ENCODE data around the gene FASTKD3. TPM values are rescaled to one million over a fixed set of nuclear protein-coding genes. Genes with fewer than 3 reads are reported as not detected.
"Not testable (repeated sequence)": the region's sequence is repeated elsewhere in the genome, so short reads cannot be mapped to it uniquely, and the experiment has no call there.

The FASTKD3 gene, protein sequence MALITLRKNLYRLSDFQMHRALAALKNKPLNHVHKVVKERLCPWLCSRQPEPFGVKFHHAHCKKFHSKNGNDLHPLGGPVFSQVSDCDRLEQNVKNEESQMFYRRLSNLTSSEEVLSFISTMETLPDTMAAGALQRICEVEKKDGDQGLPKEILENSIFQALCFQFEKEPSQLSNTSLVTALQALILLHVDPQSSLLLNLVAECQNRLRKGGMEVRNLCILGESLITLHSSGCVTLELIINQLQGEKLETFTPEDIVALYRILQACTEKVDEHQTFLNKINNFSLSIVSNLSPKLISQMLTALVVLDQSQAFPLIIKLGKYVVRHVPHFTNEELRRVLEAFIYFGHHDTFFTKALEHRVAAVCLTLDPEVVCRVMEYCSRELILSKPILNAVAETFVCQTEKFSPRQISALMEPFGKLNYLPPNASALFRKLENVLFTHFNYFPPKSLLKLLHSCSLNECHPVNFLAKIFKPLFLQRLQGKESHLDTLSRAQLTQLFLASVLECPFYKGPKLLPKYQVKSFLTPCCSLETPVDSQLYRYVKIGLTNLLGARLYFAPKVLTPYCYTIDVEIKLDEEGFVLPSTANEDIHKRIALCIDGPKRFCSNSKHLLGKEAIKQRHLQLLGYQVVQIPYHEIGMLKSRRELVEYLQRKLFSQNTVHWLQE
- total RNA-seq (ENCODE audit: unreplicated experiment), result 7.4 TPM
- long read RNA-seq, partial matches to known transcripts, result 1 of 2 reads
- long read RNA-seq, other reads (novel, unspliced or antisense), result 1 of 2 reads

GRCh38 chr5:7868773-7869473 lies at the start of gene FASTKD3, which contains the start of gene MTRR:
Gene FASTKD3, minus strand, starts transcription at chr5:7869031. Its CDS starts 948 bp downstream, at chr5:7868083.
Gene MTRR, plus strand, starts transcription at chr5:7869148. Its CDS starts 1,647 bp downstream, at chr5:7870795.
- peak within 1 kb of the TSS; percentile 79 for H3K27ac Mint-ChIP-seq (ENCODE audit: unreplicated experiment)
- peak; percentile 94 for DNase-seq
- H3K27me3 Mint-ChIP-seq (ENCODE audit: unreplicated experiment), result peaks cover 4% of the 10 kb centered on the region
- H3K36me3 Mint-ChIP-seq (ENCODE audit: unreplicated experiment), result no peaks in the 10 kb centered on the region
- peaks cover 6% of the 10 kb centered on the region for H3K9me3 Mint-ChIP-seq (ENCODE audit: unreplicated experiment)
- TF ChIP-seq CTCF (IDR thresholded peaks at IDR 0.05; ENCODE audit: partially characterized antibody, unreplicated experiment), result no peak
- peaks cover 12% of the 10 kb centered on the region for H3K4me1 Mint-ChIP-seq (ENCODE audit: low read depth, unreplicated experiment)
- peak within 1 kb of the TSS; percentile 99 for H3K4me3 Mint-ChIP-seq (ENCODE audit: unreplicated experiment)

- no peak for DNase-seq
- Mint-ChIP-seq H3K4me3 (ENCODE audit: unreplicated experiment) (no peak overlapping the region), H3K27me3 (ENCODE audit: unreplicated experiment) (peaks cover 2% of the 10 kb centered on the region), H3K4me1 (ENCODE audit: low read depth, unreplicated experiment) (no peaks in the 10 kb centered on the region), H3K9me3 (ENCODE audit: unreplicated experiment) (no peaks in the 10 kb centered on the region), H3K36me3 (ENCODE audit: unreplicated experiment) (peaks cover 15% of the 10 kb centered on the region), H3K27ac (ENCODE audit: unreplicated experiment) (no peak overlapping the region)
- no peak for TF ChIP-seq CTCF (IDR thresholded peaks at IDR 0.05; ENCODE audit: partially characterized antibody, unreplicated experiment)
These were observed 48.6 kb upstream of the FASTKD3 start for GRCh38 chr5:7917130-7918123.

DNA sequence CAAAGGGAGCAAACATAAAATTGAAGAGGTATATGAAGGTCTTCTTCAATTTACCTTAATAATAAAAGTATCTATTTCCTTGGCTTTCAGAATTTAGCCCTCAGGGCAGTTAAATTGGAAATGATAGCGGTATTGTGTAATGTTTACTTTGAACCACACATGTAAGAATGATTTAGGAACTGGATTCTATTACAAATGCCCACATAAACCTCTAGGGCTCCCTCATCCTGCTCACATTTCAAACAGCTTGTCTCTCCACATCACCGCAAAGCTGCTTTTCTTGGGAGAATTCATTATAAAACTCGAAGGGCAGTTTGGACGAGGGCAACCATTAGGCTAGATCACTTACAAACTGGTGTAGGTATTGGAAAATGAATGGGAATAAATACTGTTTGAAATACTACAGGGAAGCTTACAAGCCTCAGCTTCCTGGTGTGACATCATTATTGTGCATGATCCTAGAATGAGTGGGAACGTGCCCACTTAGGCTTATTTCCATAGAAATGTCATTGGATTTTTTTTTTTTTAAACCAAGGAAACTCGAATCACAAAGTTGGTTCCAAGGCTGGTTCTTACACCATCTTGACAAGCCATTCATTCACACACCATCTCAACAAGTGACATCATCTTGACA lies 47.5 kb upstream of the FASTKD3 start:
- Mint-ChIP-seq H3K9me3 (ENCODE audit: unreplicated experiment) (no peaks in the 10 kb centered on the region), H3K27ac (ENCODE audit: unreplicated experiment) (no peak overlapping the region), H3K27me3 (ENCODE audit: unreplicated experiment) (peaks cover 2% of the 10 kb centered on the region), H3K4me1 (ENCODE audit: low read depth, unreplicated experiment) (no peaks in the 10 kb centered on the region), H3K4me3 (ENCODE audit: unreplicated experiment) (no peak overlapping the region), H3K36me3 (ENCODE audit: unreplicated experiment) (peaks cover 17% of the 10 kb centered on the region)
- DNase-seq, result no peak
- TF ChIP-seq CTCF (IDR thresholded peaks at IDR 0.05; ENCODE audit: partially characterized antibody, unreplicated experiment), result no peak

DNA sequence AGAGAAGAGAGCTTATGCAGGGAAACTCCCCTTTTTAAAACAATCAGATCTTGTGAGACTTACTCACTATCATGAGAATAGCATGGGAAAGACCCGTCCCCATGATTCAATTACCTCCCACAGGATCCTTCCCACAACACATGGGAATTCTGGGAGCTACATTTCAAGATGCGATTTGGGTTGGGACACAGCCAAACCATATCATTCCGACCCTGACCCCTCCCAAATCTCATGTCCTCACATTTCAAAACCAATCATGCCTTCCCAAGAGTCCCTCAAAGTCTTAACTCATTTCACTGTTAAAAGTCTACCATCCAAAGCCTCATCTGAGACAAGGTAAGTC lies 42.6 kb upstream of the FASTKD3 start:
- H3K27ac Mint-ChIP-seq (ENCODE audit: unreplicated experiment); H3K9me3 Mint-ChIP-seq (ENCODE audit: unreplicated experiment); H3K4me3 Mint-ChIP-seq (ENCODE audit: unreplicated experiment); H3K27me3 Mint-ChIP-seq (ENCODE audit: unreplicated experiment); DNase-seq; H3K4me1 Mint-ChIP-seq (ENCODE audit: low read depth, unreplicated experiment): not testable (repeated sequence)
- peaks cover 47% of the 10 kb centered on the region for H3K36me3 Mint-ChIP-seq (ENCODE audit: unreplicated experiment)
